IMR-90 (cell line): ENCODE results near the gene TMEM141. TPM values are rescaled to one million over a fixed set of nuclear protein-coding genes. Genes with fewer than 3 reads are reported as not detected.

Experiments used
- ATAC-seq: fragments of 200-7000 bp; cut with Tn5 transposase; 2 replicates; pipeline ENCODE4 v1.9.1; 2020; ENCODE audit warnings: low read depth, mild to moderate bottlenecking, moderate library complexity
- BruUV-seq: library from RNA; stranded (reverse); fragments of 400-500 nt; replicated peaks from 2 replicates; lab custom pipeline; 2021; lab: Mats Ljungman, UMichigan
- CTCF ChIA-PET: fragments of 300-600 bp; formaldehyde crosslinking; extraction: SDS; loops from one replicate; lab custom pipeline; 2021; ENCODE audit warnings: antibody characterized with exemption; lab: Yijun Ruan, JAX
- POLR2A ChIA-PET: fragments of 300-600 bp; sonication (Branson Sonifier 250); formaldehyde crosslinking; loops from one replicate; lab custom pipeline; 2022; ENCODE audit warnings: antibody characterized with exemption; ENCODE audit not compliant: unreplicated experiment; lab: Charles Lee
- DNase-seq: peaks from one replicate; pipeline ENCODE4 v3.0.0; 2013
- H2AFZ ChIP-seq: replicated peaks from 2 replicates; pipeline ENCODE3; 2013; ENCODE audit warnings: low read length, mild to moderate bottlenecking; ENCODE audit not compliant: poor library complexity
- H2AK5ac ChIP-seq: 2 replicates; pipeline ENCODE4 v1.6.1; 2013; ENCODE audit warnings: low read depth, low read length, inconsistent platforms
- H2AK9ac ChIP-seq: replicated peaks from 2 replicates; pipeline ENCODE3; 2013; ENCODE audit warnings: mild to moderate bottlenecking, low read depth, low read length, moderate library complexity; ENCODE audit not compliant: poor library complexity
- H2BK120ac ChIP-seq: 2 replicates; pipeline ENCODE4 v1.6.1; 2013; ENCODE audit warnings: low read depth, low read length, inconsistent platforms
- H2BK15ac ChIP-seq: 3 replicates; pipeline ENCODE4 v1.6.1; 2013; ENCODE audit warnings: low read depth, low read length, inconsistent platforms
- H2BK20ac ChIP-seq: 2 replicates; pipeline ENCODE4 v1.6.1; 2013; ENCODE audit warnings: low read depth, mild to moderate bottlenecking, inconsistent platforms, low read length, moderate library complexity
- H2BK5ac ChIP-seq: 2 replicates; pipeline ENCODE4 v1.6.1; 2013; ENCODE audit warnings: mild to moderate bottlenecking, low read depth, low read length, inconsistent platforms; ENCODE audit not compliant: poor library complexity, severe bottlenecking
- H3K14ac ChIP-seq: replicated peaks from 2 replicates; pipeline ENCODE4 v1.6.1; 2013; ENCODE audit warnings: low read depth, low read length, inconsistent platforms
- H3K18ac ChIP-seq: 2 replicates; pipeline ENCODE4 v1.6.1; 2013; ENCODE audit warnings: low read depth, low read length, control low read depth
- H3K23ac ChIP-seq: 2 replicates; pipeline ENCODE4 v1.6.1; 2013; ENCODE audit warnings: low read depth, low read length, inconsistent platforms
- H3K27ac ChIP-seq: 2 replicates; pipeline ENCODE4 v1.5.1; 2013; ENCODE audit warnings: mild to moderate bottlenecking, control low read depth, low read length; ENCODE audit not compliant: insufficient read depth
- H3K27me3 ChIP-seq: 2 replicates; pipeline ENCODE4 v1.6.1; 2013; ENCODE audit warnings: low read length; ENCODE audit not compliant: control insufficient read depth, insufficient read depth
- H3K36me3 ChIP-seq: 2 replicates; pipeline ENCODE4 v1.6.1; 2013; ENCODE audit warnings: low read length, mixed read lengths; ENCODE audit not compliant: control insufficient read depth, insufficient read depth
- H3K4ac ChIP-seq: 2 replicates; pipeline ENCODE4 v1.6.1; 2013; ENCODE audit warnings: low read depth, low read length, inconsistent platforms
- H3K4me1 ChIP-seq: 2 replicates; pipeline ENCODE4 v1.6.1; 2013; ENCODE audit warnings: low read length, mixed read lengths; ENCODE audit not compliant: control insufficient read depth, insufficient read depth
- H3K4me2 ChIP-seq: 2 replicates; pipeline ENCODE4 v1.6.1; 2013; ENCODE audit warnings: low read depth, mild to moderate bottlenecking, control low read depth, low read length, moderate library complexity
- H3K4me3 ChIP-seq: 2 replicates; pipeline ENCODE4 v1.5.1; 2013; ENCODE audit warnings: low read depth, mild to moderate bottlenecking, control low read depth, low read length, moderate library complexity; ENCODE audit not compliant: insufficient read depth
- H3K56ac ChIP-seq: 2 replicates; pipeline ENCODE4 v1.6.1; 2013; ENCODE audit warnings: low read length, inconsistent platforms; ENCODE audit not compliant: insufficient read depth; ENCODE audit errors: extremely low read depth
- H3K79me1 ChIP-seq, 2 experiments: 2 replicates each; pipeline ENCODE4 v1.6.1; 2013; ENCODE audit warnings: low read length in 2 of 2, inconsistent platforms in 1 of 2, low read depth in 1 of 2
- H3K9ac ChIP-seq: 2 replicates; pipeline ENCODE4 v1.6.1; 2013; ENCODE audit warnings: low read depth, low read length, control low read depth
- H3K9me1 ChIP-seq: 2 replicates; pipeline ENCODE4 v1.6.1; 2013; ENCODE audit warnings: low read length, inconsistent platforms; ENCODE audit not compliant: insufficient read depth
- H3K9me3 ChIP-seq: 2 replicates; pipeline ENCODE4 v1.6.1; 2013; ENCODE audit warnings: low read length; ENCODE audit not compliant: control insufficient read depth, insufficient read depth
- H4K20me1 ChIP-seq: 2 replicates; pipeline ENCODE4 v1.6.1; 2013; ENCODE audit warnings: low read length, inconsistent platforms; ENCODE audit not compliant: insufficient read depth
- H4K5ac ChIP-seq: 2 replicates; pipeline ENCODE4 v1.6.1; 2013; ENCODE audit warnings: mild to moderate bottlenecking, low read depth, low read length, control low read depth
- H4K8ac ChIP-seq, 2 experiments: 2 replicates each; pipeline ENCODE4 v1.6.1; 2013; ENCODE audit warnings: low read depth in 2 of 2, low read length in 2 of 2, control low read depth in 1 of 2, inconsistent platforms in 1 of 2
- H4K91ac ChIP-seq: 2 replicates; pipeline ENCODE4 v1.6.1; 2013; ENCODE audit warnings: low read depth, low read length, inconsistent platforms; ENCODE audit not compliant: insufficient read depth
- BHLHE40 ChIP-seq: fragments of 150-350 bp; IDR thresholded peaks from 2 replicates; pipeline ENCODE4 v1.6.1; 2016; ENCODE audit warnings: mild to moderate bottlenecking, low read depth, low read length
- MAFK ChIP-seq: IDR thresholded peaks from 2 replicates; pipeline ENCODE4 v1.6.1; 2012; ENCODE audit warnings: low read depth, low read length, improper control_type of control experiment
- MAZ ChIP-seq: IDR thresholded peaks from 2 replicates; pipeline ENCODE4 v1.6.1; 2012; ENCODE audit warnings: low read depth, mild to moderate bottlenecking, low read length, improper control_type of control experiment, moderate library complexity, borderline replicate concordance
- NFE2L2 ChIP-seq: fragments of 150-350 bp; IDR thresholded peaks from 2 replicates; pipeline ENCODE4 v1.6.1; 2016; ENCODE audit warnings: low read depth, mild to moderate bottlenecking, low read length
- WGBS, 2 experiments: methylation state at CpG; one replicate each; pipeline versions ENCODE4 v1.1.5 to v1.1.7; 2013; ENCODE audit warnings: missing lambda C conversion rate in 2 of 2; ENCODE audit not compliant: insufficient read length in 1 of 2; ENCODE audit errors: extremely low coverage in 2 of 2; 5-methylcytosine and 5-hydroxymethylcytosine counted together
- dilution Hi-C: fragments of 300-500 bp; cut with HindIII; formaldehyde crosslinking; loops from one replicate; pipeline ENCODE4 v1.14.3; 2018; ENCODE audit warnings: low sequenced_read_pairs; ENCODE audit not compliant: unreplicated experiment
- in situ Hi-C: fragments of 300-500 bp; cut with MboI; formaldehyde crosslinking; loops from 3 replicates; pipeline ENCODE4 v1.14.3; 2019; ENCODE audit warnings: low sequenced_read_pairs, inconsistent platforms, mixed read lengths
- intact Hi-C: fragments of 100-400 bp; cut with micrococcal nuclease; formaldehyde crosslinking; loops from 2 replicates; pipeline ENCODE4 v1.10.0; 2022
- polyA plus RNA-seq, 3 experiments: library from polyadenylated mRNA; depleted of rRNA; stranded (reverse); fragments of >200 nt; gene quantifications; 2 replicates each; pipeline ENCODE4 v1.2.3, GENCODE V29; 2012; ENCODE audit warnings: low replicate concordance in 1 of 3
- total RNA-seq: library from RNA; depleted of rRNA; stranded (reverse); fragments of >200 nt; gene quantifications from 2 replicates; pipeline ENCODE4 v1.2.3, GENCODE V29; 2012

TMEM141 gene
- total and polyA plus RNA-seq, 2 of the 4 experiments (the other 2 are of a cell fraction), result 39.1 to 77.8 TPM

- Histone ChIP-seq H2BK20ac (no peak overlapping the region), H3K27me3 (no peaks in the 10 kb centered on the region), H3K56ac (no peak overlapping the region), H2BK120ac (no peak overlapping the region), H2BK15ac (no peak overlapping the region), H4K91ac (no peak overlapping the region), H3K4me1 (peaks cover 3% of the 10 kb centered on the region; the same call in 1 of the 2 replicates), H3K4me3 (no peak overlapping the region), H3K18ac (no peak overlapping the region), H3K27ac (no peak overlapping the region), H3K9me1 (no peaks in the 10 kb centered on the region), H4K8ac (no peak overlapping the region), H3K9me3 (no peaks in the 10 kb centered on the region), H2AFZ (no peak overlapping the region), H4K5ac (no peak overlapping the region), H3K36me3 (peaks cover 50% of the 10 kb centered on the region), H3K9ac (no peak overlapping the region), H3K4me2 (no peak overlapping the region), H2AK5ac (no peak overlapping the region), H2BK5ac (no peak overlapping the region), H2AK9ac (no peak overlapping the region), H3K14ac (no peak overlapping the region), H3K4ac (no peak overlapping the region), H3K79me1 (peaks cover 11 to 22% of the 10 kb centered on the region in 2 experiments; a peak in 3 of 4 replicates), H3K23ac (no peak overlapping the region), H4K20me1 (peaks cover 9% of the 10 kb centered on the region)
- WGBS, 2 experiments, result 93% methylated on average over 22 of the region's 44 CpGs; no CpG with 5 or more reads in 1 of the 2 experiments
- DNase-seq (no peak), ATAC-seq (no peak)
- BruUV-seq, result no TSS peak
- dilution Hi-C loops (no loop called here), in situ Hi-C loops (no loop called here), intact Hi-C loops (no loop called here)
- TF ChIP-seq BHLHE40 (no peak), MAZ (no peak), MAFK (no peak), NFE2L2 (no peak)
- POLR2A ChIA-PET, result no interaction called here
- CTCF ChIA-PET, result no interaction called here
These were observed 34.4 kb downstream of the TMEM141 start for GRCh38 chr9:136825295-136826187.
